NCI-H2227 treated with DMSO at 0.1 percent for 48 hours (cell line): ENCODE results near the gene SLC27A3.
"Not testable (repeated sequence)": the region's sequence is repeated elsewhere in the genome, so short reads cannot be mapped to it uniquely, and the experiment has no call there.

Experiments
- DNase-seq: peaks from one replicate; lab custom pipeline; 2025; lab: John Stamatoyannopoulos, UW

Gene SLC27A3

GRCh38 chr1:153763365-153764225, 11.6 kb upstream of the SLC27A3 start:
- no peak for DNase-seq

- no peak for DNase-seq
These were observed 10.9 kb upstream of the SLC27A3 start for GRCh38 chr1:153764310-153764709.

GRCh38 chr1:153766663-153767062, 8.5 kb upstream of the SLC27A3 start:
- not testable (repeated sequence) for DNase-seq

- no peak for DNase-seq
These were observed 7.7 kb upstream of the SLC27A3 start for GRCh38 chr1:153767519-153767918.

GRCh38 chr1:153768316-153769181, 6.7 kb upstream of the SLC27A3 start:
- no peak for DNase-seq

- no peak for DNase-seq
These were observed 6.0 kb upstream of the SLC27A3 start for GRCh38 chr1:153769221-153769620.

- DNase-seq: no peak
These were observed 4.4 kb upstream of the SLC27A3 start for GRCh38 chr1:153770797-153771196.

GRCh38 chr1:153771261-153771660, 3.9 kb upstream of the SLC27A3 start:
- no peak for DNase-seq

GRCh38 chr1:153771841-153772593, 3.2 kb upstream of the SLC27A3 start:
- DNase-seq: no peak

GRCh38 chr1:153773096-153773921, 1.9 kb upstream of the SLC27A3 start:
- no peak for DNase-seq

- no peak for DNase-seq
These were observed 1.1 kb upstream of the SLC27A3 start for GRCh38 chr1:153774026-153774595.

- DNase-seq: peak; percentile 69
These were observed 486 bp downstream of the SLC27A3 start for GRCh38 chr1:153775458-153776327.

GRCh38 chr1:153776352-153776751, 1.1 kb downstream of the SLC27A3 start:
- no peak for DNase-seq

GRCh38 chr1:153776845-153777370, 1.7 kb downstream of the SLC27A3 start:
- DNase-seq: no peak

- DNase-seq: no peak
These were observed 2.4 kb downstream of the SLC27A3 start for GRCh38 chr1:153777648-153778047.

GRCh38 chr1:153778051-153778823, 3.0 kb downstream of the SLC27A3 start:
- no peak for DNase-seq

GRCh38 chr1:153778824-153779519, 3.8 kb downstream of the SLC27A3 start:
- no peak for DNase-seq
